HG02759 (cell line): ENCODE results near the gene MST1.

Source experiments
- ATAC-seq: cut with Tn5 transposase; IDR thresholded peaks from one replicate; pipeline ENCODE4 v1.9.1; 2021; ENCODE audit warnings: mild to moderate bottlenecking, moderate library complexity; ENCODE audit not compliant: unreplicated experiment

Gene MST1

DNA sequence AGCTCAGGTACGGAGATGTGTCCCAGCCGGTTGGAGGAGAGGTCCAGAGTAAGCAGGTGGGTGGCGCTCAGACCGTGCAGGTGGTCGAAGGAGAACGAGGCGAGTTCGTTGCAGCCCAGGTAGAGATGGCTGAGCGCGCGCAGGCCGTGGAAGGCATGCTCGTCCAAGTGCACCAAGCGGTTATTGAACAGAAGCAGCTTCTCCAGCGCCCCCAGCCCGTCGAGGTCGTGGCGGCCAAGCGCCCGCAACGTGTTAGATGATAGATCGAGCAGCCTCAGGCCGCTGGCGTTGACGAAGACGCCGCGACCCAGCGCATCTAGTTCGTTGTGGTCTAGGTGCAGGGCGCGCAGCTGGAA, 29.6 kb upstream of the MST1 start:
- no peak for ATAC-seq

DNA sequence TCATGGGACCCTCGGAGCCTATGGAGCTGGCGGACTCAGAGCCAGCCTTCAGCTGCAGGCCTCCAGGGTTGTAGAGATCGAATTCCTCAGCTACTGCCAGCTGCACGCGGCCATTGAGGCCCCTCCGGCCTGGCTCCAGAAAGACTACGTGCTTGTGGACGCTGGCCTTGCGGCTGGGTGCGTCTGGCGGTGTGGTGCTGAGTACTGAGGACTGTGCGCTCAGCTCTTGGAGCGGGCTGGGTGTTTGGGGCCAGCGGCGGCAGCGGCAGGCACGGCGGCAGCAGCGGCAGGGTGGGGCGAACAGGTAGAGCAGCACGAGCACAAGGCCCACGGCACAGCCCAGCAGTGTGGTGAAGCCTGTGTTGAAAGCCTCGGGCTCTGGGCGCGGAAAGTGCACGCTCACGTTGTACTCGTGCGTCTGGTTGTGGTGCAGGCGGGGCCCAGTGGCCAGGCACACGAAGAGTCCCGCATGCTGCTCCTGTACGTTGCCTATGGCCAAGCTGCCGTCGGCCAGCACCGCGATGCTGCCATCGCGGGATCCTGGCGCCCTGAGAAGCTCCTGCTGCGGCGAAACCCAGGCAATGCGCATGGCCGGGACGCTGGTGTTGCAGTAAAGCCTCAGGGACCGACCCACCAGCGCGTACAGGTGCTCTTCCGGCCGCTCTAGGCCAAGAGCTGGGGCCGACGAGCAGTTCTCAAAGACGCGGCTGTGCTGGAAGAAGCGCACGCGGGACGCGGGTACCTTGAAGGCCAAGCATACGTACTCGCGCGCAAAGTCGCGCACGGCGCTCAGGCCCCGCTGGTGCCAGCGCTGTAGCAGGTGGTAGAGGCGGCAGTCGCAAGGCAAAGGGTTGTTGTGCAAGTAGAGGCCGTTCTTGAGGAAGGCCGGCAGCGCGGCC, 28.9 kb upstream of the MST1 start:
- ATAC-seq, result no peak

DNA sequence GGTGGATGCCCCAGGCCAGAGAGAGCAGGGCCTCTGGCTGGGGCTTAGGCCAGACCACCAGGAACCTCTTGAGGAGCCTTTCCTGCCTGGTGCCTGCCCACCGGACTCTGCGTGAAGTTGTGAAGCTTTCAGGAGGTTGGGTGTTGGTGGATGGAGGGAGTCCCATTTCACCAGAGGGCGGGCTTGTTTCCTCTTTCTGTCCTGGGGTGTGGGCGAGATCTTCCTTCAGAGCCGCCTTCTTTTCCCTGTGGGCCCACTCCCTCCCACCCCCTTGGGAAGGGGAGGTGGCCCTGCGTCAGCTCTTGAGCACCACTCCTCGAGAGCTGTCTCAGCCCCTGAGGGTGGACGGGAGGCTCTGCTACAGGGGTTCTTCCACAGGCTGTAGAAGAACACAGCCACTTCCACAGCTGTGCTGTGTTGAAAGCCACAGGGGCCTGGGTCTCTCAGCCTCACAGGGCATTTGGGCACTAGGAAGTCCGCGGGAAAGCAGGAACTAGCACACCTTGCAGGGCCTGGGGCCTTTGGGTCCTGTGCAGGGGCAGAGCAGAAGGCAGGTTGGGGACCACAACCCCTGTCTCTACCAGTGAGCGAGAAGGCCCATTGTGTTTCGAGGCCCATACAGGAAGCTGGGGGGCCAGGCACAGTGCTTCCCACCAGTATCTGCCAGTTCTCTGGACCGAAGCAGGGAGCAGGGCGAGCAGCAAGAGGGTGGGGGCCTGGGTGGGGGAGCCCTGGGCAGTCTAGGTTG, 28.1 kb upstream of the MST1 start:
- no peak for ATAC-seq

DNA sequence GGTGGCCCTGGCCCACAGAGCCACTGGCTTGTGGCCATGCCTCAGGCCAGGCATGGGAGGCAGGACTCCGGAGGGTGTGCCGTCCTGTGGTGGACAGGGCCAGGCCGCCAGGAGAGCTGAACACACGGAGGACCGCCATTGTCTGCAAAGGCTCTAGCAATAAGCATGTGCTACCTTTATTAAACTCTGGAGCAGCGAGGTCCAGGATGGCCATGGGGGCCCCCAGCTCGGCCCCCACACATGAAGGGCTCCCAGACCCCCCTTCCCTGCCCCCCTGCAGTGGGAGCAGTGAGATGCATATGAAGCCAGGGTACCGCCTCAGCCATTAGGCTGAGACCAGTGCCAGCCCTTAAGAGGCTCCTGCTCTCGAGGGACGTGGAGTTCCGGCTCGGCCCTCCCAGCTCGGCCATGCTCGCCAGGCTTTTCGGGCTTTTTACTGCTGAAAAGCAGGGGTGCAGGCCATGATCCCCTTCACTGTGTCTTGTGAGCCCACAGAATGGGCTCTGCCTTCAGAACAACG, 27.5 kb upstream of the MST1 start:
- no peak for ATAC-seq

DNA sequence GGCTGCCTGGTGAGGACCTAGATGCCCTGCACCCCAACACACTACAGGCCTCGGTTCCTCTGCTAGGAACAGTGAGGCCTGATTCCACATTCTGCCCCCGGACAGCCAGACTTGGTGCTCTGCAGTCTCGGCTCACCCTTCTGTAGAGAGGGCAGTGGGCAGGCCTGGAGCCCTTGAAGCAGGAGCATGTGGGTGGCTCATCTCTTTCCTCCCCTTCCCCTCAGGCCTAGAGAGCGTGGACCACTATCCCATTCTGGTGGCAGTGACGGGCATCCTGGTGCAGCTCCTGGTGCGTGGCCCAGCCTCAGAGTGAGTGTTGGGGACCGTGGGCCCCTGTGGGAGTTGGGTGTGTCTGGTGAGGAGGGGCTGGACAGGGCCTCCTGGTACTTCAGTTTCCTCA, 26.9 kb upstream of the MST1 start:
- no peak for ATAC-seq

DNA sequence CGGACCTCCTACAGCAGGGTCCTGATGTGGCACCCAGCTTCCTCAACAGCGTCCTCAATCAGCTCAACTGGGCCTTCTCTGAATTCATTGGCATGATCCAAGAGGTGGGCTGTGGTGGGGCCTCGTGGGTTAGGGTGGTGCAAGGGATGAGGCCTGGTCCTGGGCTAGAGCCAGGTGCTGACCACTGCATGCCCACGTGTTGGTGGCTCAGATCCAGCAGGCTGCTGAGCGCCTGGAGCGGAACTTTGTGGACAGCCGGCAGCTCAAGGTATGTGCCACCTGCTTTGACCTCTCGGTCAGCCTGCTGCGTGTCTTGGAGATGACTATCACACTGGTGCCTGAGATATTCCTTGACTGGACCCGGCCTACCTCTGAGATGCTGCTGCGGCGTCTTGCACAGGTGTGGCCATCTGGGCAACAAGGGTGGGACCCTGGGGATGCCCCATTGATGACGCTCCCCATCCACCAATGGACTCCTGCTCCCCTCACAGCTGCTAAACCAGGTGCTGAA, 26.4 kb upstream of the MST1 start:
- no peak for ATAC-seq

DNA sequence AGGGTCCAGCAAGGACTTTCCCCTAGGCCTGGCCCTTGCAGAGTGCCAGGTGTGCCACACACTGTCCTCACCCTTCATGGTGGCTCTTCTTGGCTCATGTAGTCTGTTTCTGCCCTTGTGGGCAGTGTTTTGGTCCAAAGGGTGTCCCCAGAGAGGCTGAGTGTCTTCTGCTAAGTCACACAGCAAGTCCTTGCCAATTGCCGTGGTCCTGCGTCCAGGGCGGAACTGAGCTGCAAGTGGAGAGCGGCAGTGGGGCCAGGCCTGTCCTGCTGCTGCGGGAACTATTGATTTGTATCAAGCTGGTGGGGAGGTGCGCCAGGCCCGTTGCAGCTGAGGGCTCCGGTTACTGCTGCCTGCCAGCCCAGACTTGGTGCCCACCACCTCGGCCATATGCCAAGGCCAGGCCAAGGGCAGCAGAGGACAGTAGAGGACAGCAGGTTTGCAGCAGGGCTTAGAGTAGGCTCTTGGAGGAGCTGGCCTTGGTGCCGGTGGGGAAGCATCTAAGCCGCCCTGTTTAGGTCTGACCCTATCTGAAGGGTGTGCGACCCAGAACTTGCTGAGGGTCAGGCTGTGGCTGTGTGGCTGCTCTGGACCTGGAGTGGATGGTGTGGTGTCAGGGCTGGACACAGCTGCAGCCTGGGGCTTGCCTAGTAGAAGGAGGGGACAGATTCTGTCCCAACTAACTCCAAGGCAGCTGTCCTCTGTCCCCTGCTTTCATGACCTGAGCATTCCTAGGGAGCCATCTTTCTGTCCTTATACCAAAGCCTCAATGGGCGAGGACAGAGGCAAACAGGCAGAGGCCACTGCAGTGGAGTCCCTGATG, 25.7 kb upstream of the MST1 start:
- ATAC-seq, result no peak

DNA sequence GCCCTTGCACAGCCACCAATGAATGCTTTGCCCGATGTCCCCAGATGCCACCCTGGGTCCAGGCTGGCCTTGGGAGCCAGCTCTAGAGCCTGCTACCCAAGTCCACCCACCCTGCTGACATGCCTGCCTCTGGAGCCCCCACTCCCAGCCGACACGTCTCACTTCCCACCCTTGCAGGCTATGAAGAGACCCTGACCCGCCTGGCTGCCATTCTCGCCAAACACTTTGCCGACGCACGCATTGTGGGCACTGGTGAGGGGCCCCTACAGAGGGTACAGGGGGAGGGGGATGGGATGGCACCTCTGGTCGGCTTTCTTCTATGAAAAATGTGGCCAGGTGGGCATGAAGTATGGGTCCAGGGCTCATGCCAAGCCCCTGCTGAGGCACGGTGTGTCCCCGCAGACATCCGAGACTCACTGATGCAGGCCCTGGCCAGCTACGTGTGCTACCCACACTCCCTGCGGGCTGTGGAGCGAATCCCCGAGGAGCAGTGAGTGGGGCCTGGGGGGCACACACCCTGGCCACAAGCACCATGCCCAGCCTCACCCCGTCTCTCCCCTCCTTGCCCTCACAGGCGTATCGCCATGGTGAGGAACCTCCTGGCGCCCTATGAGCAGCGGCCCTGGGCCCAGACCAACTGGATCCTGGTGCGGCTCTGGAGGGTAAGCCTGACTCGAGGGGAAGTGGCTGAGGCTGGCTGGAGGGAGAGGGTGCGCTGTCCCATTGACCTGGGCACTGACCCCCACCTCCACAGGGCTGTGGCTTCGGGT, 24.2 kb upstream of the MST1 start:
- no peak for ATAC-seq

DNA sequence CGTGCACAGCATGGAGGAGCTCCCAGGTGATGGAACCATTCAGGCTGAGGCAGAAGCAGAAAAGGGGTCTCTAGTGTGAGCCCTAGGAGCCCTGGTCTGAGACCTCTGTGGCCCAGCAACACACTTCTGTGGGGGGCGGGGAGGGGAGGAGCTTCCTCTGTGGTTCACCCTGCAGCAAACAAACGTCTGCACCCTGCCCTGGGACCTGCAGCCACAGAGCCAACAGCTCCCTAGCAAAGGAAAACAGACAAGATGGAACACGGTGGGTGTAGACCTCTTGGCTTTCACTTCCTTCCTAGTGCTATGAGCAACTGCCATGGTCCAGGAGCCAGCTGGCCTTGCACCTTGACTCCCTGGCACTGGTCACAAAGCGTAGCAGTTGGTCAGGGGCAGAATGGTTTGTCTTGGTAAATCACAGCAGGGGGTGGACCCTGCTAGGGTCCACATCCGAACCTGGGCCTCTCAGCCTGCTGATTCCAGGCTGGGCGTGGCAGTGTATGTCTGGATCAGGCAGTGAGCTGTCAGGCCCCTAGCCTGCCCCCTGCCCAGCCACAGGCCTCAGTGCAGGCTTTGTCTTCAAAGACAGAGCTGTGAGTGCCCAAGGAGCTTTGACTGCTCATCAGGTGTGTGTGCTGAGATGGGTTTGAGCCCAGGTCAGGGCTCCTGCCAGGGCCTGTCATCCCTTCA, 23.5 kb upstream of the MST1 start:
- no peak for ATAC-seq

DNA sequence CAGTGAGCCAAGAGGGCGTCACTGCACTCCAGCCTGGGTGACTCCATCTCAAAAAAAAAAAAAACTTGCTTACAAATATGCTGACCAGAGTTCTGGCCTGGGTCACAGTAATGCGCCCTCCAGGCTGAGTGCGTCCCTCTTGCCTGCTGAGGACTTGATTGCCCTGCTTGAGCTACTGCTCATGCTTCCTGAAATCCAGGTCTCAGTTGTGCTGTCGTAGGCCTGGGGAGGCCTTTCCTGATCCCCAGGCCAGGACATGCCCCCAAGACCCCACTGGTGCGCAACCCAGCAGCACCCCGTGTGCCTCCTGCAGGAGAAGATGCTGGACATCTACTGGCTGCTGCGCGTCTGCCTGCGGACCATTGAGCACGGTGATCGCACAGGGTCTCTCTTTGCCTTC, 22.9 kb upstream of the MST1 start:
- ATAC-seq, result no peak

DNA sequence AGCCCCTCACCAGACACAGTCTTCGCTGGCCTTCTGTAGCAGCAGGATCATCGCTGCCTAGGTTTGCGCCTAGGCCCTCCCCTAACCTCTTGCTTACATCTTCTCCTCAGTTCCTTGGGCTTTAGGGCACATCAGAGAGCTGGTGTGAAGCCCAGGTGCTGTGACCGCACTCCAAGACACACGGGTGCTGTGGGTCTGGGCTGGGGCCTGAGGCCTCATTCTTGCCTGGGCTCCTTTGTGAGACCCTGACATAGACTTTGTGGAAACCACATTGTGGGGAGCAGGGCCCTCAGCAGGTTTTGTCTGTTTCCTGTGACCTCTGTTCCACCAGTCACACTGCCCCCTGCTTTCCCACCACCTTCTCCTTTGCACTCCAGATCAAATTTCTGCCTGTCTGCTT, 22.2 kb upstream of the MST1 start:
- ATAC-seq, result no peak

DNA sequence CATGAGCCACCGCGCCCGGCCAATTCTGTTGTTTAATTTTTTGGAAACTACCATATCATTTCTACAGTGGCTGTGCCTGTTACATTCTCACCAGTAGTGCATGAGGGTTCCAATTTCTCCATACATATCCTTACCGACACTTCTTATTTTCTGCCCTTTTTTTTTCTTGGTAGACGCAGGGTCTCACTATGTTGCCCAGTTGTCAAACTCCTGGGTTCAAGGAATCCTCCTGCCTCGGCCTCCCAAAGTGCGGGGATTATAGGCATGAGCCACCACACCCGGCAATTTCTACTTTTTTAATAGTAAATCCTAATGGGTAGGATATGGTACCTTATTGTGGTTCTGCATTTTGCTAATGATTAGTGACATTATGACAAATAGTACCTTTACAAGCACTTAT, 20.6 kb upstream of the MST1 start:
- ATAC-seq, result no peak

DNA sequence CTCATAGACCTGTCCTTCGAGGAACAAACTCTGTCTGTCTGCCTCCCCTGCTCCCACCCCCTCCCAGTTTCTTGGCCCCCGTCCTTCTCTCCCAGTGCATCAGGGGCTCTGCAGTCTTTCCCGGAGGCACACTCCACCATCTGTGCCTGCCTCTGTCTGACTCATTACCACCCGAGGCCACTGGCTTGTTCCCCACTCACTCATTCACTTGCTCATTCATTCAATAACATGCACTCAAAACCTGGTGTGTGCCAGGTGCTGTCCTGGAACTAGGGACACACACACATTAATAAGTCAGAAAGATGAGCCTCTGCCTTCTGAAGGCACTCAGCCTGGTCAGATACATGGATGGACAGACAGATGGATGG, 17.8 kb upstream of the MST1 start:
- ATAC-seq, result no peak

DNA sequence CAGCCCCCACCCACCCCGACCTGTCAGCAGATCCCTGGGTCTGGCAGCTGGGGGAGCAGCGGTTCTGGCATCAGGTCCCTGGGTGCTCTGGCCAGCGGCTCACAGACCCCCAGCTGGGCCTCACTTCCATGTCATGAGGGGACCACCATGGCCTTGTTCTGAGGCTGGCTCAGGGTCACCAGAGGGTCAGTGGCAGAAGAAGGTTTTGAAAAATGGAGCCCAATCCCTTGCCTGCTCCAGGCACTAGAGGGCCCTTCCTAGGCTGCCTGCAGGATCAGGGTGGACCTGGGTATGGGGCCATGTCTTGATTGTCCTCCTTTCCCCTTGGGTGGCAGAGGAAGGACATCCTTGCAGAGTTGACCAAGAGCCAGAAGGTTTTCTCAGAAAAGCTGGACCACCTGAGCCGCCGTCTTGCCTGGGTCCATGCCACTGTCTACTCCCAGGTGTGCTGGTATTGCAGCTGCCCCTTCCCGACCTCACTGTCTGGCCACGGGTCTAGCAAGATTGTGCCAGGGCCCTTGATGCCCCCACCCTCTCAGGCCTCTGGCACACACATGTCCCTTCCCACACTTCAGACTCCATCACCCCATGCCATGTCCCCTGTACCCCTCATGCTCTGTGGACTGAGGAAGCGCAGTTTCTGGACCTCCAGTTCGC, 17.3 kb upstream of the MST1 start:
- no peak for ATAC-seq

DNA sequence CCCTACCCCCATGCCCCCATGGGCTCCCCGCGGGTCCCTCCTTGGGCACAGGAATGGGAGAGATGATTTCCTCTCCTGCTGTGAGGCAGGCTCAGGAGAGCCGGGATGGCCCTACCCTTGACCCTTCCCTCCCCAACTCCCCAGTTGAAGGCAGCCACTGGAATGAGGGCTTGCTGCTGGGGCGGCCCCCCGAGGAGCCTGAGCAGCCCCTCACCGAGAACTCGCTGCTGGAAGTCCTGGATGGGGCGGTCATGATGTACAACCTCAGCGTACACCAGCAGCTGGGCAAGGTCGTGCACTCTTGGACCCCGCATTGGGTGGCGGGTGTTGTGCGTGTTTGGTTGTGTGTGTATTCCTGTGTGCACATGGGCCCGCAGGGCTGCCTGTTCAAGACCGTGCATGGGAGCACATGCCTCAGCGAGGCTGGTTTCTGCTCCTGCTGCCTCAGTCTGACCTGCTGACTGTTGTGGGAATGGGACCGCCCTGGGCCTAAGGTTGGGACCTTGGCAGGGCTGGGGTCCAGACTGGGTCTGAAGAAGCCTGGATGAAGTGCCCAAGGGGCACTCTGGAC, 16.2 kb upstream of the MST1 start:
- no peak for ATAC-seq

DNA sequence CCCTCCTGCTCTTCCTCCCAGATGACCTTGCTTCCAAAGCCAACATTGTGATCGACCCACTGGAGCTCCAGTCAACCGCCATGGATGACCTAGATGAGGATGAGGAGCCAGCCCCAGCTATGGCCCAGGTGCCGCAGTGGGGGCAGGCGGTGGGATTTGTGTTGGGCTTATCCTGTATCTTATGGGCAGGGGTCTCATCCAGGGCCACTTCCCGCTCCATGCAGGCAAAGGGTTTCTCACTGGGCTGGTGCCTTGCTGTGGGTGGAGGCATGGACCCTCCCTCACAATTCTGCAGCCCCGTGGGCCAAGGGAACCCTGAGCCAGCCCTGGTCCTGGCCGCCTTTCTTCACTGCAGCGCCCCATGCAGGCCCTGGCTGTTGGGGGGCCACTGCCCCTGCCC, 15.4 kb upstream of the MST1 start:
- ATAC-seq, result no peak

DNA sequence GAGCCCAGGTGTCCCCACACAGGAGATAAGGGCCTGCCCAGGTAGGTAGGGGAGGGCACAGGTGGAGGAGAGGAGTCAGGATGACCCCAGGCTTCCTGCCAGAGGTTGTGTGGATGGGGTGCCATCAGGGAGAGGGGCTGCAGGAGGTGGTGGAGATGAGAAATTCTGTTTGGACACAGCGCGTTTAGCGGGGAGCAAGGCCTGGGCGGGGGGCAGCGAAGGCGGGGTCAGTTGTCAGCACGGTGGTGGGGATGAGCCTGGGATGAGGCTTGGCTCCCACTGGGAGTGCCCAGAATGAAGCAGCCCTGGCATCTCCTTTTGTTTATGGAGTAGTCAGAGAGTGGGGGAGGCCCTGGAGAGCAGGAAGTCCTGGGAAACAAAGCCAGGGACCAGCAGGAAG, 14.7 kb upstream of the MST1 start:
- no peak for ATAC-seq

DNA sequence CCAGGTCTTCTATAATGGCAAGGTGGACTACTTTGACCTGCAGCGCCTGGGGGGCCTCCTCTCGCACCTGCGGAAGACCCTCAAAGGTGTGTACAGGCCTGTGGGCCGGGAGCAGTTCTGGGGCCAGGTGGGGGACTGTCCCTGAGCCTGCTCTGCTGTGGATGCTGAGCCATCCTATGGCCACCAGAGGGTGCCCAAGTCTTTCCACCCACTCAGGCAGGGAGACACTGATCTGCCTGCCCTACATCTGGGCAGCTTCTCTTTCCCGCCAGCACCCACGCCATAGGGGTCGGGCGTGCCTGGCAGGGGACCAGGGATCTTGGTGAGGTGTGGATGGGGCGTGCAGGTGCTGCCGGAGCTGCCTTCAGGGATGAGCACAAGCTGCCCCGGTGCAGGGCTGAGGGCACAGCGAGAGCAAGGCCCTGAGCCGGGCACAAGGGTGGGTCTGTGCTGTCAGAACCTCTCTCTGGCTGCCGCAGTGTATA, 14.2 kb upstream of the MST1 start:
- peak; percentile 78 for ATAC-seq

DNA sequence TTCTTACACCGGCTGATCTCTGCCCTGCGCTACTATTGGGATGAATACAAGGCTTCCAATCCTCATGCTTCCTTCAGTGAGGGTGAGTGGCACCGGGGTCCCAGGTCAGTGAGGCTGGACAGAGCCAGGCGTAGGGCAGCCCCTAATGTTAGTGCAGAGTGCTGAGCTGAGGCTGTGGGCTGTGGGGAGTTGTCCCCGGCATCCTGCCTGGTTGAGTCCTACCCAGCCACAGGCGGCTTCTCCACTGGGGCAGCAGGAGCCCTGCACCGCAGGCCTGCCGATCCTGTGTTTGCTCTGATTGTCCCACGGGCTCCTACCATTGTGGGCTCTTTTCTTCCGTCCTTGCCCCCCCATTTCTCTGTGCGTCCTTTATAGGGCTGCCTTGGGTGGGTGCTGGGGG, 13.4 kb upstream of the MST1 start:
- ATAC-seq, result no peak
